ENCODE measurements around the gene HECTD1.

Gene HECTD1

GRCh38 chr14:31139301-31139847, 68.2 kb downstream of the HECTD1 start:
- DNase-seq (ENCODE audit: low read depth) = no peak
- H3K4me3 ChIP-seq (replicated peaks; ENCODE audit: low read depth, low read length) = no peak overlapping the region
- no peak for TF ChIP-seq CTCF (IDR thresholded peaks at IDR 0.05; ENCODE audit: low read length, missing control alignments)

DNA sequence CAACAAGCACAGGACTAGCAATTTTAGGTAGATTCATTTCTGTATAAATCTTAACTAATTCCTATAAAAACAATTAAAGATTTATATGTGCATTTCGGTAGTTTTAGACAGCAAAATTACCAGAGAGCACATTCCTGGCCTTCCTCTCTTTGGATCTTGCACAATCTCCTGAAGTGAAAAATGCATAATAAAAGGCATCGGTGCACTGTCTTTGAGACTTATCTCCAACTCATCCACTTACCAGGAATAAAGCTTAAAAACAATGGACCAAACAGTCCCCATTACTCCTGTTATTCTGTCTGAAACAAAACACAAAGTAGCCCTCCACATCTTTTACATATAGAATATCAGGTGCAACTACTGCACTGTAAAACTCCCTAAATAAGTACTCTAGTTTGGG, 69.3 kb downstream of the HECTD1 start:
- no peak overlapping the region for H3K4me3 ChIP-seq (replicated peaks; ENCODE audit: low read depth, low read length)
- TF ChIP-seq CTCF (IDR thresholded peaks at IDR 0.05; ENCODE audit: low read length, missing control alignments) = no peak
- DNase-seq (ENCODE audit: low read depth) = peak; percentile 6

- no peak for TF ChIP-seq CTCF (IDR thresholded peaks at IDR 0.05; ENCODE audit: low read length, missing control alignments)
- DNase-seq (ENCODE audit: low read depth) = no peak
- no peak overlapping the region for H3K4me3 ChIP-seq (replicated peaks; ENCODE audit: low read depth, low read length)
Measured at GRCh38 chr14:31137214-31137889, 70.2 kb downstream of the HECTD1 start.

- no peak for DNase-seq (ENCODE audit: low read depth)
- no peak for TF ChIP-seq CTCF (IDR thresholded peaks at IDR 0.05; ENCODE audit: low read length, missing control alignments)
- no peak overlapping the region for H3K4me3 ChIP-seq (replicated peaks; ENCODE audit: low read depth, low read length)
Measured at GRCh38 chr14:31133133-31133532, 74.5 kb downstream of the HECTD1 start.

DNA sequence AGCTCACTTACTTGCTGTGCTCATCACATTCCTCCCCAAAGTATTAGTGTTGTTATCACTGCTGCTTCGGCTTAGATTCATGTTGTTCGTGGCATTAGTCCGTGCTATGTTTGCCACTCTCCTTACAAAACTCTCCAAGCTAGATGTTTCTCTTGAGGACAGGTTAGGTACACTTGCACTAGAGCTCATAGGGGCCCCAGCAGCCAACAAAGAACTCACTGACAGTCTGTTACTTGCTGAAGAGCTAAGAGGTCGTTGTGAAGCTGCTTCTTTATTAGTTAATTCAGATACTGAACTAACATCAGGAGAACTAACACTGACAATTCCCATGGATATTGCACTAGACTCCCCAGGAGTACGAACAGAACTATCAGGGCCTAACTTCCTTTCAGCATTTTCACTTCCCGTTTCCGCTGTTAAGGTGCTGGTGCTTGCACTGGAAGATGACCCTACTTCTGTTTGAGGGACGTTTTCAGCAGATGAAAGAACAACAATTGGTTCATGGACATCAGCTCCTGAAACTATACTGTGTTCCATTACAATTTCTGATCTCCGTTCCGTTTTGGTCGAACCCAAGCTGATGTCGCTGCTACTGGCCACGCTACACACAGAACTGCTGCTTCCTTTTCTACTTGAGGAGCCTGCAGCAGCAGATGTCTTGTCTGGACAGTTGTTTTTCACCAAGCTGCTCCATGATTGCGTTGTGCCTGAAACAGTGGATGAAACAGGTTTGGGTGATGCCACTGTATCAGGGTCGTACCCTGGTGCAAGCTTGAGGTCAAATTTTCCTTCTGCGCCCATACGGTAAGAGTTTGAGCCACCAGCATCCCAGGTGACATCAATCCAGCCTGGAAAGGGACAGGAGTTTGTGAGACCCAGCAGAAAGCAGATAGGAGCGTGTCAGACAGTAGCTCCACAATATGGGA, 78.7 kb downstream of the HECTD1 start:
- no peak for TF ChIP-seq CTCF (IDR thresholded peaks at IDR 0.05; ENCODE audit: low read length, missing control alignments)
- no peak overlapping the region for H3K4me3 ChIP-seq (replicated peaks; ENCODE audit: low read depth, low read length)
- no peak for DNase-seq (ENCODE audit: low read depth)

DNA sequence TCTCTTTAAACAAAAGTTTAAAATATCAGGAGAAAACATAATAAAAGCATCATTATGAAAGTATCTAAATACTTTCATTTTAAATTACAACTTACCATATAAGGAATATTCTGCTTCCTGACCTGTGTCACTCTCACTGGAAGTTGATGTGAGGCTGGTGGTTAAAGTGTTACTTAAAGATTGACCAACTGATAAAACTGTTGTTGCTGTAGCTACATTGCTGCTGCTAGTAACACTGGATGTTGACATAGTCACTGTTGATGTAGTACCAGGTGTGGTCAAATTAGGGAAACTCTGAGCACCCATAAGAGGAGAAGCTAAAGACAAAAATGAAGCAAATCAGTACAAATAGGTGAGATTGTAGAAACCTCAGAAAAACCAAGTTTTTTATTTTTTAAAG, 79.9 kb downstream of the HECTD1 start:
- no peak for TF ChIP-seq CTCF (IDR thresholded peaks at IDR 0.05; ENCODE audit: low read length, missing control alignments)
- peak; percentile 4 for DNase-seq (ENCODE audit: low read depth)
- H3K4me3 ChIP-seq (replicated peaks; ENCODE audit: low read depth, low read length) = no peak overlapping the region
